GM19324 (cell line): ENCODE results near the gene PFKFB4.

Experiments
- ATAC-seq: cut with Tn5 transposase; IDR thresholded peaks from one replicate; pipeline ENCODE4 v1.9.1; 2021; ENCODE audit warnings: mild to moderate bottlenecking, moderate library complexity; ENCODE audit not compliant: unreplicated experiment, low FRiP score

Gene PFKFB4

GRCh38 chr3:48556796-48557626 is at the start of gene PFKFB4:
PFKFB4 (minus strand) TSS chr3:48556803; CDS start chr3:48556777, 26 bp downstream.
- peak; percentile 94 for ATAC-seq

- no peak for ATAC-seq
Measured at GRCh38 chr3:48601622-48601994, 45.0 kb upstream of the PFKFB4 start.

- no peak for ATAC-seq
Measured at GRCh38 chr3:48600711-48601621, 44.4 kb upstream of the PFKFB4 start.

- no peak for ATAC-seq
Measured at GRCh38 chr3:48599509-48600285, 43.1 kb upstream of the PFKFB4 start.

GRCh38 chr3:48599077-48599501 is 42.5 kb upstream of the PFKFB4 start:
- ATAC-seq = no peak

GRCh38 chr3:48598323-48599076 is 41.9 kb upstream of the PFKFB4 start:
- no peak for ATAC-seq

GRCh38 chr3:48597408-48597800 is 40.8 kb upstream of the PFKFB4 start:
- no peak for ATAC-seq

GRCh38 chr3:48596676-48597407 is 40.2 kb upstream of the PFKFB4 start:
- ATAC-seq = no peak

- no peak for ATAC-seq
Measured at GRCh38 chr3:48596157-48596556, 39.6 kb upstream of the PFKFB4 start.

- ATAC-seq = no peak
Measured at GRCh38 chr3:48595526-48596121, 39.0 kb upstream of the PFKFB4 start.

GRCh38 chr3:48595075-48595525 is 38.5 kb upstream of the PFKFB4 start, which contains the start of gene COL7A1:
COL7A1 (minus strand) TSS chr3:48595329; CDS start chr3:48595159, 170 bp downstream.
- no peak for ATAC-seq

- ATAC-seq = no peak
Measured at GRCh38 chr3:48594417-48595049, 37.9 kb upstream of the PFKFB4 start.

- ATAC-seq = no peak
Measured at GRCh38 chr3:48593337-48593736, 36.7 kb upstream of the PFKFB4 start.

GRCh38 chr3:48592519-48593087 is 36.0 kb upstream of the PFKFB4 start:
- no peak for ATAC-seq

- no peak for ATAC-seq
Measured at GRCh38 chr3:48591886-48592518, 35.4 kb upstream of the PFKFB4 start.

GRCh38 chr3:48591436-48591835 is 34.8 kb upstream of the PFKFB4 start:
- ATAC-seq = no peak

- ATAC-seq = no peak
Measured at GRCh38 chr3:48588230-48588629, 31.6 kb upstream of the PFKFB4 start.
